ENCODE data around the gene SYCP3. TPM values are rescaled to one million over a fixed set of nuclear protein-coding genes. Genes with fewer than 3 reads are reported as not detected.

SYCP3 gene
- total and polyA plus RNA-seq, 2 of the 13 experiments (the other 11 are each of a cell fraction or from before 2014, with no cell fraction given), result not detected

DNA sequence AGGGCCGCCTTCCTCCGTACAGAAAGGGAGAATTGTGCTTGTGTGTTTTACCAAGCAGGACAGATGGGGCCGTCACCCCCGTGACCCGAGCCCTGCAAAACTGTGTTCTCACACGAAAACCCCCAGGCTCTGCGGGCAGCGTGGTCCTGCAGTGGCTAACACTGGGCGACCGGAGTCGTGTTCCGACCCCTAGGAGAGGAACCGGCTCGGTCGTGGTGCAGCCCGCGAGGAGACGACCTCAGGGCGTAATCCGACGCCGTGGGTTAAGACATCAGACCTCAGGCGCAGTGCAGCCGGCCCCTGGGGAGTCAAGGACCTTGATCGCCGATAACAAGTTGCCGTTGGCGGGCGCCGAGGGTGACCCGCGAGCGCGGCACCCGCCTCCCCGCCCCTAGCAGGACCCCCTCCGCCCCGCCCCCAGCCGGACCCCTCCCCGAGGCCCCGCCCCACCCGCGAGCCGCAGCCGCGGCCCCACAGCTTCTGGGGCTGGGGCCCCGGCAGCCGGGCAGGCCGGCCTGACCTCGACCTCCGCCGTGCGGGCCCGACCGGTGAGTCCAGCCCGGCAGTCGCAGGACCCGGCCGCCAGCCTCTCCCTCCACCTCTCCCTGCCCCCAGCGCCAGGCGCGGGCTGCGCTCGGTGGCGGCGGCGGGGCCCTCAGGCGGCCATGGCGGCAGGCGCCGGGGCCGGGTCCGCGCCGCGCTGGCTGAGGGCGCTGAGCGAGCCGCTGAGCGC is 41.9 kb downstream of the SYCP3 start, which contains the start of gene CHPT1 (continued):
- TF ChIP-seq RAD51 (IDR thresholded peaks at IDR 0.05; ENCODE audit: borderline replicate concordance) (no peak), KDM1A (CRISPR knock-in tag; IDR thresholded peaks at IDR 0.05) (no peak; the same call in 1 of the 2 replicates), TOPORS (CRISPR knock-in tag; IDR thresholded peaks at IDR 0.05) (no peak), STAT5B (CRISPR knock-in tag; IDR thresholded peaks at IDR 0.05) (no peak), SOX5 (CRISPR knock-in tag; IDR thresholded peaks at IDR 0.05; ENCODE audit: borderline replicate concordance) (no peak), SRSF9 (IDR thresholded peaks at IDR 0.05; ENCODE audit: borderline replicate concordance, insufficient read depth, low read depth, low read length, poor library complexity, severe bottlenecking) (no peak), KDM5A (IDR thresholded peaks at IDR 0.05; ENCODE audit: borderline replicate concordance, low read length) (no peak), AGO2 (optimal IDR thresholded peaks at IDR 0.05; ENCODE audit: low read depth, low read length) (no peak), FOXM1 (CRISPR knock-in tag; IDR thresholded peaks at IDR 0.05) (no peak), ZZZ3 (CRISPR knock-in tag; IDR thresholded peaks at IDR 0.05; ENCODE audit: borderline replicate concordance) (no peak), ZNF354B (CRISPR knock-in tag; IDR thresholded peaks at IDR 0.05) (no peak), NFKB2 (CRISPR knock-in tag; IDR thresholded peaks at IDR 0.05; ENCODE audit: borderline replicate concordance) (0 out of 2 replicates have a peak, but pooled peaks have one; percentile 38), ZEB1 (IDR thresholded peaks at IDR 0.05; ENCODE audit: insufficient replicate concordance, low read depth) (no peak), RBAK (CRISPR knock-in tag; IDR thresholded peaks at IDR 0.05) (no peak), GTF2F1 (IDR thresholded peaks at IDR 0.05; ENCODE audit: low read length) (no peak), ZNF333 (CRISPR knock-in tag; IDR thresholded peaks at IDR 0.05; ENCODE audit: borderline replicate concordance) (peak; percentile 52; the same call in 1 of the 2 replicates)
- TF ChIP-seq, protein P1, sequence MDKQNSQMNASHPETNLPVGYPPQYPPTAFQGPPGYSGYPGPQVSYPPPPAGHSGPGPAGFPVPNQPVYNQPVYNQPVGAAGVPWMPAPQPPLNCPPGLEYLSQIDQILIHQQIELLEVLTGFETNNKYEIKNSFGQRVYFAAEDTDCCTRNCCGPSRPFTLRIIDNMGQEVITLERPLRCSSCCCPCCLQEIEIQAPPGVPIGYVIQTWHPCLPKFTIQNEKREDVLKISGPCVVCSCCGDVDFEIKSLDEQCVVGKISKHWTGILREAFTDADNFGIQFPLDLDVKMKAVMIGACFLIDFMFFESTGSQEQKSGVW (CRISPR knock-in tag; IDR thresholded peaks at IDR 0.05; ENCODE audit: borderline replicate concordance), result no peak
- TF ChIP-seq, protein P2, sequence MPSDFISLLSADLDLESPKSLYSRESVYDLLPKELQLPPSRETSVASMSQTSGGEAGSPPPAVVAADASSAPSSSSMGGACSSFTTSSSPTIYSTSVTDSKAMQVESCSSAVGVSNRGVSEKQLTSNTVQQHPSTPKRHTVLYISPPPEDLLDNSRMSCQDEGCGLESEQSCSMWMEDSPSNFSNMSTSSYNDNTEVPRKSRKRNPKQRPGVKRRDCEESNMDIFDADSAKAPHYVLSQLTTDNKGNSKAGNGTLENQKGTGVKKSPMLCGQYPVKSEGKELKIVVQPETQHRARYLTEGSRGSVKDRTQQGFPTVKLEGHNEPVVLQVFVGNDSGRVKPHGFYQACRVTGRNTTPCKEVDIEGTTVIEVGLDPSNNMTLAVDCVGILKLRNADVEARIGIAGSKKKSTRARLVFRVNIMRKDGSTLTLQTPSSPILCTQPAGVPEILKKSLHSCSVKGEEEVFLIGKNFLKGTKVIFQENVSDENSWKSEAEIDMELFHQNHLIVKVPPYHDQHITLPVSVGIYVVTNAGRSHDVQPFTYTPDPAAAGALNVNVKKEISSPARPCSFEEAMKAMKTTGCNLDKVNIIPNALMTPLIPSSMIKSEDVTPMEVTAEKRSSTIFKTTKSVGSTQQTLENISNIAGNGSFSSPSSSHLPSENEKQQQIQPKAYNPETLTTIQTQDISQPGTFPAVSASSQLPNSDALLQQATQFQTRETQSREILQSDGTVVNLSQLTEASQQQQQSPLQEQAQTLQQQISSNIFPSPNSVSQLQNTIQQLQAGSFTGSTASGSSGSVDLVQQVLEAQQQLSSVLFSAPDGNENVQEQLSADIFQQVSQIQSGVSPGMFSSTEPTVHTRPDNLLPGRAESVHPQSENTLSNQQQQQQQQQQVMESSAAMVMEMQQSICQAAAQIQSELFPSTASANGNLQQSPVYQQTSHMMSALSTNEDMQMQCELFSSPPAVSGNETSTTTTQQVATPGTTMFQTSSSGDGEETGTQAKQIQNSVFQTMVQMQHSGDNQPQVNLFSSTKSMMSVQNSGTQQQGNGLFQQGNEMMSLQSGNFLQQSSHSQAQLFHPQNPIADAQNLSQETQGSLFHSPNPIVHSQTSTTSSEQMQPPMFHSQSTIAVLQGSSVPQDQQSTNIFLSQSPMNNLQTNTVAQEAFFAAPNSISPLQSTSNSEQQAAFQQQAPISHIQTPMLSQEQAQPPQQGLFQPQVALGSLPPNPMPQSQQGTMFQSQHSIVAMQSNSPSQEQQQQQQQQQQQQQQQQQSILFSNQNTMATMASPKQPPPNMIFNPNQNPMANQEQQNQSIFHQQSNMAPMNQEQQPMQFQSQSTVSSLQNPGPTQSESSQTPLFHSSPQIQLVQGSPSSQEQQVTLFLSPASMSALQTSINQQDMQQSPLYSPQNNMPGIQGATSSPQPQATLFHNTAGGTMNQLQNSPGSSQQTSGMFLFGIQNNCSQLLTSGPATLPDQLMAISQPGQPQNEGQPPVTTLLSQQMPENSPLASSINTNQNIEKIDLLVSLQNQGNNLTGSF (CRISPR knock-in tag; IDR thresholded peaks at IDR 0.05), result no peak
- TF ChIP-seq, protein P3, sequence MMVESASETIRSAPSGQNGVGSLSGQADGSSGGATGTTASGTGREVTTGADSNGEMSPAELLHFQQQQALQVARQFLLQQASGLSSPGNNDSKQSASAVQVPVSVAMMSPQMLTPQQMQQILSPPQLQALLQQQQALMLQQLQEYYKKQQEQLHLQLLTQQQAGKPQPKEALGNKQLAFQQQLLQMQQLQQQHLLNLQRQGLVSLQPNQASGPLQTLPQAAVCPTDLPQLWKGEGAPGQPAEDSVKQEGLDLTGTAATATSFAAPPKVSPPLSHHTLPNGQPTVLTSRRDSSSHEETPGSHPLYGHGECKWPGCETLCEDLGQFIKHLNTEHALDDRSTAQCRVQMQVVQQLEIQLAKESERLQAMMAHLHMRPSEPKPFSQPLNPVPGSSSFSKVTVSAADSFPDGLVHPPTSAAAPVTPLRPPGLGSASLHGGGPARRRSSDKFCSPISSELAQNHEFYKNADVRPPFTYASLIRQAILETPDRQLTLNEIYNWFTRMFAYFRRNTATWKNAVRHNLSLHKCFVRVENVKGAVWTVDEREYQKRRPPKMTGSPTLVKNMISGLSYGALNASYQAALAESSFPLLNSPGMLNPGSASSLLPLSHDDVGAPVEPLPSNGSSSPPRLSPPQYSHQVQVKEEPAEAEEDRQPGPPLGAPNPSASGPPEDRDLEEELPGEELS (CRISPR knock-in tag; IDR thresholded peaks at IDR 0.05), result peak; percentile 56
- TF ChIP-seq, protein P4, sequence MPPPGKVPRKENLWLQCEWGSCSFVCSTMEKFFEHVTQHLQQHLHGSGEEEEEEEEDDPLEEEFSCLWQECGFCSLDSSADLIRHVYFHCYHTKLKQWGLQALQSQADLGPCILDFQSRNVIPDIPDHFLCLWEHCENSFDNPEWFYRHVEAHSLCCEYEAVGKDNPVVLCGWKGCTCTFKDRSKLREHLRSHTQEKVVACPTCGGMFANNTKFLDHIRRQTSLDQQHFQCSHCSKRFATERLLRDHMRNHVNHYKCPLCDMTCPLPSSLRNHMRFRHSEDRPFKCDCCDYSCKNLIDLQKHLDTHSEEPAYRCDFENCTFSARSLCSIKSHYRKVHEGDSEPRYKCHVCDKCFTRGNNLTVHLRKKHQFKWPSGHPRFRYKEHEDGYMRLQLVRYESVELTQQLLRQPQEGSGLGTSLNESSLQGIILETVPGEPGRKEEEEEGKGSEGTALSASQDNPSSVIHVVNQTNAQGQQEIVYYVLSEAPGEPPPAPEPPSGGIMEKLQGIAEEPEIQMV (CRISPR knock-in tag; IDR thresholded peaks at IDR 0.05; ENCODE audit: low read depth), result no peak
